GM18909 (cell line): ENCODE results near the gene DDX10.

Source experiments
- ATAC-seq: cut with Tn5 transposase; IDR thresholded peaks from one replicate; pipeline ENCODE4 v1.9.1; 2021; ENCODE audit warnings: mild to moderate bottlenecking; ENCODE audit not compliant: unreplicated experiment, poor library complexity

Gene DDX10

GRCh38 chr11:108961095-108961494 is 296.2 kb downstream of the DDX10 start:
- ATAC-seq, result no peak

GRCh38 chr11:108963118-108963517 is 298.2 kb downstream of the DDX10 start:
- ATAC-seq, result no peak

DNA sequence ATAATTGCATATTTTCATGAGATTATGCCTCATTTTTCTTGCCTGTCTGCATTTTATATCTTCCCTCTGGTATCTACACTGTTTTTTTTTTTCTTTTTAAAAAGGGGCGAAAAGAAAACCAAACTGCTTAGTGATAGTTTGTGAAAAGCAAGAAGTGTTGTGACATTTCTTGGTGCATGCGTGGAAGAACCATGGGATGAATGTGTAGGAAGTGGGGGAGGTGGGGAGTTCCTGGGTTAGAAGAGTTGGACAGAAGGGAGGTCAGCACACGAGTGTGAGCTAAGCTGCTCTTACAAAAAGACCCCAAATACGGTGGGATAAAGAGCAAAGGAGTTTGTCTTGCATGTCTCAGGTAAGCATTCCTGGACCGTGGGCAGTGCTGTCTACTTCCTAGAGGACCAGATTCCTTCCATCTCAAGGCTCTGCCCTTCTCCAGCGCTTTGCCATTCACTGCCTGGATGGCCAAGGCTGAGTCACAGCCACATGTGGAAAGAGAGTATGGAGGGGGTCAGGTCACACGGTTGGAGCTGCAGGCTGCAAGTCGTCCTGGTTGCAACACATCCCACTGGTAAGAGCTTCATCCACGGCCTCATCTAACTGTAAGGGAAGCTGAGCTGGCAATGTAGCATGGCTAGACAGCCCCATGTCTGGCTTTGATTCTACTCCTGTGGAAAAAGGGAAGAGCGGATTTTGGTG is 300.6 kb downstream of the DDX10 start:
- no peak for ATAC-seq

- no peak for ATAC-seq
These were observed 301.3 kb downstream of the DDX10 start for GRCh38 chr11:108966206-108966605.

DNA sequence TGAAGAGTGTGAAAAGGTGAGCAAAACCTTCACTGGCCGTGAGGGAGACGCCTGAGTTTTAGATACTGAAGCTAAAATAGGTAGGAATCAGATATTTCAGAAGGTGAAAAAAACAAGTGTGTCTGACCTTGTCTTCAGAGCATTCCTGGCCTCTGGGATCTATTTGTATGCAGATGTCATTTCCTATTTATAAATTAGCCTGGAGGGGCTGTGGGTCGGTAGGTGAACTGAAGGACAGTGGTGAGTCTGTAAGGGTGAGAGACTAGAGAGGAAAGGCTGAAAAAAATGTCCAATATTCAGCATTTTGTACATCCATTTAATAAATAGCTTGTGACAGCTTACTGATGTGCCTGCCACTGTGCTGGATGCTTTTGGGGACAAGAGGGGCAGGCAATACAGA is 302.1 kb downstream of the DDX10 start:
- no peak for ATAC-seq

DNA sequence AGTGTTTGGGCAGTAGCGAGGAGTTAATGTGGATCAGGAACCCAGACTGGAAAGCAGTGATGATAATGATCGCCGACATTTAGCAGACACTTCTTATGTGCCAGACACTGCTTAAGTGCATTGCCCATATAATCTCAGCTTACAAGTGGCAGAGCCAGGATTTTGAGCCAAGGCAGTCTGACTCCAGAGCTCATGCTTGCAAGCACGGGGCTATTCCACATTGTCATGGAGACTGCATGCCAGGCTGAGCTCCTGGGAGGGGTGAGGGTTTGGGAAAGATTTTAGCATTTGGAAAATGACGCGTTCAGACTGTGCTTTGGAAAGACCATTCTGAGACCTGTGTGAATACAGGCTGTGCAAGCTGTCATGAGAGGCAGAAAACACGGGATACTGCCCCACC is 302.7 kb downstream of the DDX10 start:
- ATAC-seq, result no peak

DNA sequence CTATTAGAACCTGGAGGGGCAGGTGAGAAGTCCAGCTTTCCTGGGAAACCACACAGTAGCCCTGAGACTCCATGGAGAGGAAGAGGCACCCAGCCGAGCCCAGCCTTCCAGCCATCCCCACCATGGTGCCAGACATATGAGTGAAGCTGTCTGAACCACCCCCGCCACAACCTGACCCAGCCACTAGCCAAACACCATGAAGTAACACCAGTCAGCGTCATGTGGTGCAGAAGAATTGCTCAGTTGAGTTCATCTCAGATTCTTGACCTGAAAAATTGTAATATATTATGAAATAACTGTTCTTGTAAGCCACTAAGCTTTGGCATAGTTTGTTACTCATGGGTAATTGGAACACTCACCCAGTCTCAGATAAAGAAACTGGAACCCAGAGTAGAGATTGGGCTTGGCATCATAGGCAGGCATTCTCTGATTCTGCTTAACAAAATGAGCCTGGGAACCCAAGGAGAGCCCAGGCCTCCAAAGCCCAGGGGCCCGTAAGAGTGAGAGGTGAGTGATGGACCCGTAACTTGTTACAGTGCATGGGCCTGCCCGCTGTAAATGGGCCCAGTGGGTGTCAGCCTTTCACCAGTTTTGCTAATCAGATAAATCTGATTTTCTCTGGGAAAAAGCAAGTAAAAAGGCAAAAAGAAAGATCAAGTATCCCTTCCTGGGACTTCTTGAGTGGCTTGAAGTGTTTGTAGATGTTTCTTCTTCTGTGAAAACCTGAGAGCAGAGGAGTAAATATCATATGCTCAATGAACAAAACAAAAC is 305.5 kb downstream of the DDX10 start:
- no peak for ATAC-seq

DNA sequence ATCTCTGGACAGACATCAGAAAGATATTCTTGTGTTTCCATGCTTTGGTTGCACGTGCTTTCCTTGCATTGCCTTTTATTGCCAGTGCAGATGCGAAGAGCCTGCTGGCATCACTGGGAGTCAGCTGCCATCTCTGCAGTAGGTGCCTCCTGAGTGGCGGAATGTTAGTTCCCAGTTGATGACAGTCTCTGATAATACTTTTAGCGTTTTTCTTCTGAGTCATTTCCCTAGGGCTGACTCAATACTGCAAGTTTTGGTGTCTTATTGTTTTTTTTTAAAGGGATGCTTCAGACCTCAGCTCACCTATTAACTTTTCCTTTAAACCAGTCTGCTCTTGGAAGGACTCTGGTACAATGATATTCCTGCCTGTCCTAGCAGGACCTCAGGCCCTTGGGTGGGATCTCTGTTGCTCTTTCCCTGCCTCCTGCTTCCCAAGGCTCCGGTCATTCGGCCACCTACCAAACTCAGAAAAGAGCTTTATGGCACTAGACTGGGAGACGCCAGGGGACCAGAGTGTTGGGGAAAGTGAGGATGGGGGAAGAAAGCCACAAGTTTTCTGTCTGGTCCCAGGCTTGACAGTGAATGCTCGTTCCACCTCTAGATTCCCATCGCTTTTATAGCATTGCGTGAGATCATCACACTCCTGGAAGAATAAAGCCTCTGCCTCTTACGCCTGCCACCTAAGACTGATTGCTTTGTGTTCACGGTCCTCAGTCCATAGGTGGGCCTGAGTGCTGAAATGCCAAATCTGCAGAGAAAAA is 308.7 kb downstream of the DDX10 start:
- ATAC-seq, result no peak

DNA sequence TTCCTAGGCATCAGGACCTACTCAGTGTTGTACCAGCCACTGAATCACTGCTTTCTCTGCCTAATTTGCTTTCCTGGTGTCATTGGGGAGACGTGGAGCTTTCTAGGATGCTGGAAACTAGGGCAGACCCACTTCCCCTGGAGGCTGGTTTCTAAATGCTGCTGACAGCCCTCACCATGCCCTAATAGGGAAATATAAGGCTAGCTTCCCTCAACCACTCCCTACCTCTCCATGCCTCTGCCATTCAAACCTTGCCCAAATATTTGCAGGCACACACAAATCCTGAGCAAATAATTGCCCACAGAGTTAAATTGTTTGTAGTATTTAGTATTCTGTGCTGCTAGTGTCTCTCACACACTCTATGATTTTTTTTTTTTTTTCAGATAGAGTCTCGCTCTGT is 310.2 kb downstream of the DDX10 start:
- no peak for ATAC-seq

DNA sequence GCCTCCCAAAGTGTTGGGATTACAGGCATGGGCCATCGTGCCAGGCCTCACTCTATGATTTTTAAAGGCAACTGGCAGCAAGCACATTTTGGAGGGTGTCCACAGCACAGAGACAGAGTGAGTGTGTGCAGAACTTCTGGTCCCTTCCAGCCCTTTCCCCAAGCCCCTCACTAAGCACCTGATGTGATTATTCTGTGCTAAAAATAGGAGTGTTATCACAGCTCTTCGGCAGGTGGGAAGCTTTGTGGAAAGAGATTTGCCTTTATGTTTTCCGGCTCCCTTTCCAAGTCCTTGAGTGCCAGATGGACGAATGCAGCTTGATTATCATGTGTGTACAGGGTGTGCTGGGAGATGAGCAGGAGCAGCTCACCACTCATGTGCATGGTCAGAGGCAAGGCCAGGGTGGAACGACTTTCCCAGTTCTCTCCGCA is 310.8 kb downstream of the DDX10 start:
- ATAC-seq, result no peak

DNA sequence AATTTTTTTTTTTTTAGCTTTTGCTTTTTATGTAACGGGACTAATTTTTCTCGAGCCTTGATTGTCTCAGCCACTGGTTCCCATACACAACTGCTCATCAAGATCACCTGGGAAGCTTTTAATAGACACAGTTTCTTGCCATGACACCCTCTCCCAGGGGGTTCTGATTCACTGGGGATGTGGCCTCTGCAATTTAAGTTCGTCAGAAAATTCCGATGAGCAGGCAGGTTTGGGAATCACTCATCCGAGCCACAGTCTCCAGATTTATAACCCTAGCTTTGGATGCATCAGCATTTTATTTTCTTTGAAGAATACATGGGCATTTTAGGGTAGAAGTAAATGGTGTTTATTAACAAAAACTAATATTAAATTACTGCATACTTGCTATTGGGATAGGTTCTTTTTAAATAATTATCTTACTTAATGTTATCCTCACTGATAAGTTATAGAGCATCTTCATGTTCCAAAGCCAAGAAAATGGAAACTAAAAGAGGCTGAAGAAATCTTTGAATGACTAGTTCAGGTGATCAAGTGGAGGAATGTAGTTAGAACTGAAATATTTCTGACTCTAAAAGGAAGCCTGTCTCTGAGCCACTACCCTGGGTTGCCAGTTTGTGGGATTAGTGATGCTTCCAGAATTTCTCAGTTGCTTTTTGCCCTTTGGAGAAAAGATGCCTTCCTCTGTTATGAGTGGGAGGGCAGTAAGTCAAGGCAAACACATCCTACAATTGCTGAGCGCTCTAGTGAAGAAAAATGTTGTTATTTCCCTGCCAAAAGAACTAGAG is 319.0 kb downstream of the DDX10 start:
- ATAC-seq, result no peak

DNA sequence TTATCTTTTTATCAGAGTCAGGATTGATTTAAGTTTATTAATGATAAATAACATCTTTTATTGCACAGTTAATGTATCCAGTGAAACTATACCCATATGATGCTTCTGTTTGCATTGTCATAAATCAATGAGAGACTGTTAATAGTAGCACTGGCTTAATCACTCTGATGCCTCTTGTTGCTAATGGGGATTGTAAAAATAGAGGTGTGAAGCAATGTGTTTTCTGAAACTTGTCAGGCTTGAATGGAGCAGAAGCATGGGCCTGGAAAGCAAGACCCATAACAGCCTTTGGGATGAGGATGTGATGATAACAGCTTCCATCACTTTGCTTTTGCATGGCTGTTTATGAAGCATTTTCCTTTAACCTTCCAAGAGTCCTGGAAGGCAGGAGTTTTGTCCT is 319.7 kb downstream of the DDX10 start:
- ATAC-seq, result no peak

DNA sequence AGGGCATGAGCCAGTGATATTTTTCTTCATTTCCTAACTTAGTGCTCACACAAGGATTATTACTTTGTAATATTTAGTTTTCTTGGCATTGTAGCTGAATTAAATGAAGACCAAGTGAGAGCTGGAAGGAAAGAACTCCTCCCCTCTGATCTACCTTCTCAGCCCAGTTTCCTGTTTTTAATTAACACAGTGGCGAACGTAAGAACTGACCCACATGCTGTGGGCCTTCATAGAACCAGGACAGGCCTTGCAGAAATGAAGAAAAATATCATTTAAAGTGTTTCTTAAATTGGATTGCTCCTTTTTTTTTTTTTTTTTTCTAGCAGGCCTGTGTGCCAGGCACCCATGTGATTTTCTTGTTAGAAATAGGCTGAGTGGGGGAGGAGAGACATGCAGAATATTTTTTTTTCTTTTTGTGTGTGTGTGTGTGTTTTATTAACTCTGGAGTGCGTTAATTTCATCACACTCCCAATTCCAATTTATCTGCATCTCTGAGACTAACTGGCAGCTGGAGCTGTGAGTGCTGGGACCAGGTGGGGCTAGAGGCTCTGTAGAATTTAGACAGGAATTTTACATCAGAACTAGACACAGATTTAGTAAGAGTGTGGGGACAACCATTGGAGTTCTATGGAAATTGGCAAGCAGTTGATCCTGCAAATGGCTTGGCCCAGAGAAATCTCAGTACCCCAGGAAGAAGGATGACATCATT is 320.5 kb downstream of the DDX10 start:
- ATAC-seq, result no peak

GRCh38 chr11:108985945-108986279 is 321.0 kb downstream of the DDX10 start:
- ATAC-seq, result no peak
